GM18858 (cell line): ENCODE data around the gene SPRR5.

Experiments
- ATAC-seq: cut with Tn5 transposase; IDR thresholded peaks from one replicate; pipeline ENCODE4 v1.9.1; 2021; ENCODE audit not compliant: unreplicated experiment

SPRR5 gene

DNA sequence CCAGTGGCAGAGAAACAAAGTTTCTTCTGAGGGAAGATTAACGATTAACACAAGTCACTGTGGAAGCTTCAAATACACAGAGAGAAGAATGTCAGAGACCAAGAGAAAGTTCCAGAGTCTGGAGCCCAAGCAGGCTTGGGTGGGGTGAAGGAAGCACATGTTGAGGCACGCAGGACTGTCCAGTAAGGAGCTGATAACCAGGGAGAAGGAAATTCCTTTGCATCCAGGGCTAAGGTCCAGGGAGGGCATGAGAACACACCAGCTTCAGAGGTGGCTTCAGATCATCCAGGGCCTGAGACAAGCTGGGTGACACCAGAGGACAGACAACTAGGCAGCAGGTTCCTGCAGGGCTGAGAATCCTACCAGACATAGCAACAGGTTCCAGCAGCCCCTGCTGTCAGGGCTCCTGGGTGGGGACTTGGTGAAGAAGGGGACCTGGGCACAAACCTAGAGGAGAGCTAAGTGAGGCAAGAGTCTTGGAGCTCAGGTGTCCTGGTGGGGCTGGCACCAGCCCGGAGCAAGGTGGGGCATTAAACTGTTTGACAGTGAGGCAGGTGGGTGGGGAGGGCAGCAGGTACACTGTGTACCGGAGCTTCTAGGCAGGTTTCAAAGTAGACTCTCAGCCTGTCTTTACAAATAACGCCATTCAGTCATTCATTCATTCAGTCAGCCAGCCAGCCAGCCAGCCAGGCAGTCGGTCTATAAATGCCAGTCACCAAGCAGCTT is 34.3 kb downstream of the SPRR5 start:
- ATAC-seq, result no peak

DNA sequence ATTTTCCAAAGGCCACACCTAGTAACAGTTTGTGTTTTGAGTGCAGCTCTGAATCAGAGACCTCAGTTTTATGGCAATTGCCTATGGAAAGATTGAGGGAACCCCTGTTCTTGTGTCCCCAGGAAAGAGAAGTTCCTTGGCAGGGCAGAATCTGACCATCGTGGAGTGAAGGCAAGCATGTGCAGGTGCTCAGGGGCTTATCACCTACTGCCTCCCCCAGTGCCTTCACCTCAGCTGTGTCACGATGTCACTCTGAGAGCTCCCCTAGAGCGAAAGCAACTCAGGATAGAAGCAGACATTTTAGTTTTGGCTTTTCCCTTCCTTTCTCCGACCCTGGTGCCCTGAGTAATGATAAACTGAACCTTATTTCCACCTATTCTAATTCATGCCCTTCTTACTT is 35.1 kb downstream of the SPRR5 start:
- no peak for ATAC-seq

DNA sequence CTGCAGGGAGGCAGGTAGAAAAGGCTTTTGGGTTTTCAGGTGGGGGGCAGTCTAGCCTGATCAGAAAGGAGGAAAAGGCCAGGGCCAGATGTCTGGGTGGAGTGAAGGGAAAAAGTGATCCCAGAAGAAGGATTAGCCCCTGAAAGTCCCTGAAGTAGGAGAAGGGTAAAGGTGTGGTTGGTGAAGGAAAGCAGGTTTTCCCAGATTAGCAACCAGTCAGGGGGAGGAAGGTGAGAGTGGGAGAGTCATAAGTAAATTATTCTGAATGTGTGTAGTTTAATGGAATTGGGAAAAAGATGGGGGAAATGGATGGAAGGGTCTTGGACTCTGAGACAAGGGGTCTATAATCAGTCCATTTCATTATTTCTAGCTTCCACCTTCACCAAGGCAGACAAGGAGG is 36.2 kb downstream of the SPRR5 start:
- ATAC-seq, result no peak

DNA sequence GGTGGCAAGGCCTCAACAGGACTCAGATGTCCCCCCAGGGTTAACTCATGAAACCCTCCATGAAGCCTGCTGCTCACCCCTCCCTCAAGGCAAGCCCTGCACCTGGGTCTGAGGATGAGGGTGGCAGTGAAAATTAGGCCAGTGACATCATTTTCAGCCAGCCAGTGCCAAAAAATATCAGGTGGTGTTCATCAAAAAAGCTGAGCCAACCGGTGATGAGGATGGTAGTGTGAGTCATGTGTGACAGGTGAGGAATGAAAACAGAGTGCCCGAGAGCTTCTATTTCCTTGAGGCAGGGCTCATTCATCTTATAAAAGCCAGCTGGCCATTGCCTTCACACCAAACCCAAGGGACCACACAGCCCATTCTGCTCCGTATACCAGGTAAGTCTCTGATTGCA is 36.7 kb downstream of the SPRR5 start, which contains the start of gene SPRR1A:
TSS of gene SPRR1A (plus strand) at position 339 of the 400 bp plus-strand sequence. CDS start 1,150 bp downstream, outside the sequence.
- no peak for ATAC-seq

DNA sequence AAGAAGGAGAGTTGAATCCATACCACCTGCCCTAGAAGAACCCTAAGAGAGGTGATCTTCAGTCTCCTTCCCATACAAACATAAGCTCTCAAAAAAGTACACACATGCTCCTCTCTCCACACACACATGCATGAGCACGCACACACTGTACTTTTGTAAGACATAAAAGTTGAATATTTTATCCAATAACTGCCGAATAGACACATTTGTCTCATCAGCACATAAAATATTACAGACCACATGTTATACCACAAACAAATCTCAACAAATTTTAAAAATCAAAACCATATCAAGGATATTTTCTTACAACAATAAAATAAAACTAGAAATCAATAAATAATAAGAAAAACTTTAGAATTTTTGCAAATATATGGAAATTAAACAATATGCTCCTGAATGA is 39.6 kb downstream of the SPRR5 start:
- ATAC-seq, result no peak

DNA sequence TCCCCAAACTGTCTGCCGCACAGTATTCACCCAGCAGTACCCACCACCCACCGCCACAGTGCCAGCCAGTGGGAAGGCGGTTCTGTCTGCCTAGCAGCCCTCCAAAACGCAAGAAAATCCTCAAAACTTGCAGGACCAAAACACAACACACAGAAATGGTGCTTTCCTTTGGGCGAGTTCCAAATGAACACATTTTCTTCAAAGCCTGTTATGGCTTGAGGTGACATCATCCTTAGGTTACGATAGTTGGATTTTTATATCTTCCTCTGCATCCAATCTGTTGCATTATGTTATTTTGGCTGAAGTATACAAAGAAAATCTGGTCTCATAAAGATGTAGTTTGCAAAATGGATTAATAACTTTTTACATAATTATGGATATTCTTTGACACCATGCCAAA is 46.2 kb downstream of the SPRR5 start:
- ATAC-seq, result no peak

DNA sequence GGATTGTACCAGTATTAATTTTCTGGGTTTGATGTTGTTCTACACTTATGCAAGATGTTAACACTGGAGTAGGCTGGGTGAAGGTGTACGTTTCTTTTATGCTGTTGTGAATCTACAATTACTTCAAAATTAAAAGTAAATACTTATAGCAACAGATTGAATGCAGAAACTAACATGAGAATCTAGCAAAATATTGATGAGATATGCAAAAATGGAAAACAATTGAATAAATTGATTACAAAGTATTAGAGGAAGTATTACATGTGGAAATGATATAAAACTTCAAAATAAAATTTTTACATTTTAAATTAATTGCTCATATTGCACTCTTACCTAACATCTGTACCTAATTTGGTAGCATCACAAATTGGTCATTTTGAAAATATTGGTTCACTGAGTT is 48.8 kb downstream of the SPRR5 start:
- ATAC-seq, result no peak

DNA sequence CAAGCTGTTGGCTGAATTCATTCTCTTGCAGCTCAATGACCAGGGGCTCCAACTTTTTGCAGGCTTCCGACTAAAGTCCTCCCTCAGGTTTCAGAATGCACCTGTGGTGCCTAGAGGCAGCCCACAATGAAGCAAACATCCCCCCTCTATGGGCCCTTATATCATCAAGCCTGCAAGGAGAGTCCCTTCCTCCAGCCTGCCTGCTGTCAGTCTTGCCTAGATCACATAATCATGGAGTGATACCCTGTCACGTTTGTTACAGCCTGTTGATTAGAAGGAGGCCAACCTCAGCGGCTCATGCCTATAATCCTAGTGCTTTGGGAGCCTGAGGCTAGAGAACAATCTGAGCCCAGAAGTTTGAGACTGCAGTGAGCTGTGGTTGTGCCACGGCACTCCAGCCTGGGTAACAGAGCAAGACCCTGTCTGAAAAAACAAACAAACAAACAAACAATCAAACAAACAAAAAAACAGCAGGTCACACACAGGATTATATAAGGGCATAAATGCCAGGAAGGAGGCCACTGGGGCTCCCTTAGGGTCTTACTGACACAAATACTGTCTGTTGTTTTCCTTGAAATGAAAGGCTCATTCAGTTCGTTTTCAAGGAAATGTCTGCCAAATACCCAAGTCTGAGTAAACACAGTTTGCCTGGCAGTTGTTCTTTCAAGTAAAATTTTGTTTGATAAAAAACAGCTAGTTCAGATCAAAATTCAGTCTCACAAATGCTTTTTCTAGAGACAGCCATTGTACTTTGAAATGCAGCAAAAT is 49.8 kb downstream of the SPRR5 start:
- no peak for ATAC-seq

DNA sequence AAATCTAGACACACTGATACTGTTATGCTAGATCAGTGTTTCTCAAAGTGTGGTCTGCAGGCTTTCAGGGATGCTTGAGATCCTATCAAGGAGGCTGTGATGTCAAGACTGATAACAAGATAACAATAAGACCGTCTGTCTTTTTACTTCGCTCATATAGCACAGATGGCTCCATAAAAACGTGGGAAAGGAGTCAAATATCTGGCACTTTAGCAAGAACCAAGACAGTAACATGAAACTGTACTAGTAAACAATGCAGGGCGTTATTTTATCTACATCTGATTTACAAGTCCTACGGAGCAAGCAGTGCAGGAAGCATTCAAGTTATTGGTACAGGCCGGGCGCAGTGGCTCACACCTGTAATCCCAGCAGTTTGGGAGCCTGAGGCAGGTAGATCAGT is 50.9 kb downstream of the SPRR5 start:
- ATAC-seq, result no peak

DNA sequence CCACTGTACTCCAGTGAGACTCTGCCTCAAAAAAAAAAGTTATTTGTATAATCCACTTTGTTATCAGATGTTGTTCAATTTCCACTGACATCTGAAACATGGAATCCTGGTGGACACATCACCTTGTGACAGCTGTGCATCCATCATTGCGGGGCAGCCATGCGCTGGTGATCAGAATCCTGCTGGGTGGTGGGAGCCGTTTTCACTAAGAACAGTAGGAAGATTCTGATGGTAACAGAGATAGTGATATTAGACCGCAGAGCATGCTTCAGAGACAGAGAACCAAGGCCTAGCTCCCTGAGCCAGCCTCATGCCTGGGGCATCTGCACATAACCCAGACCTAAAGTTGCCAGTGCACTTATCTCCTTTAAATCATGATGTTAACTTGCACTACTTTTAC is 51.5 kb downstream of the SPRR5 start:
- ATAC-seq, result no peak
